GM12878 (cell line): ENCODE data around the gene TRAF3. TPM values are rescaled to one million over a fixed set of nuclear protein-coding genes. Genes with fewer than 3 reads are reported as not detected.

Experiments
- ATAC-seq: fragments of 200-7000 bp; cut with Tn5 transposase; 3 replicates; pipeline ENCODE4 v1.9.1; 2020; ENCODE audit warnings: mild to moderate bottlenecking, moderate library complexity
- BruUV-seq: library from RNA; stranded (reverse); fragments of 400-500 nt; replicated peaks from 2 replicates; lab custom pipeline; 2021; lab: Mats Ljungman, UMichigan
- CTCF ChIA-PET: fragments of 300-600 bp; sonication (Branson Sonifier 250); formaldehyde crosslinking; extraction: SDS; loops from one replicate; lab custom pipeline; 2021; ENCODE audit warnings: inconsistent platforms; lab: Yijun Ruan, JAX
- POLR2A ChIA-PET: fragments of 350-600 bp; formaldehyde crosslinking; extraction: SDS; loops from one replicate; lab custom pipeline; 2021; ENCODE audit warnings: inconsistent platforms; lab: Charles Lee
- RAD21 ChIA-PET: fragments of 300-600 bp; sonication (Branson Sonifier 250); formaldehyde crosslinking; loops from one replicate; lab custom pipeline; 2023; ENCODE audit warnings: antibody characterized with exemption; ENCODE audit not compliant: unreplicated experiment; lab: Charles Lee
- SMC1A ChIA-PET: fragments of 300-600 bp; sonication (Branson Sonifier 250); formaldehyde crosslinking; loops from one replicate; lab custom pipeline; 2023; ENCODE audit not compliant: unreplicated experiment, uncharacterized antibody; lab: Charles Lee
- DNase-seq: peaks from one replicate; pipeline ENCODE4 v3.0.0-alpha.2; 2011; ENCODE audit warnings: low read depth, low spot score
- FAIRE-seq: peaks from 3 replicates; lab custom pipeline; 2011; peaks lifted over from hg19 to GRCh38; lab: Jason Lieb, UNC
- H2AFZ ChIP-seq: 2 replicates; pipeline ENCODE4 v1.6.0; 2011; ENCODE audit warnings: low read depth, low read length, control low read depth; ENCODE audit not compliant: control insufficient read depth
- H3K27ac ChIP-seq: 2 replicates; pipeline ENCODE4 v1.5.1; 2011; ENCODE audit warnings: control low read depth; ENCODE audit not compliant: control insufficient read depth, insufficient read depth
- H3K27me3 ChIP-seq, 2 experiments: replicated peaks in 1 of 2; 2 replicates each; pipeline versions ENCODE4 v1.6.0 to v1.6.1; 2011; ENCODE audit warnings: low read length in 1 of 2; ENCODE audit not compliant: control insufficient read depth in 2 of 2, insufficient read depth in 2 of 2
- H3K36me3 ChIP-seq, 2 experiments: 2 replicates each; pipeline ENCODE4 v1.5.1; 2011; ENCODE audit warnings: low read length in 1 of 2; ENCODE audit not compliant: control insufficient read depth in 2 of 2, insufficient read depth in 2 of 2
- H3K4me1 ChIP-seq: 2 replicates; pipeline ENCODE4 v1.6.1; 2011; ENCODE audit warnings: mild to moderate bottlenecking, low read length, moderate library complexity, mixed read lengths; ENCODE audit not compliant: control insufficient read depth, insufficient read depth
- H3K4me2 ChIP-seq: 2 replicates; pipeline ENCODE4 v1.6.0; 2011; ENCODE audit warnings: control low read depth; ENCODE audit not compliant: control insufficient read depth, insufficient read depth
- H3K4me3 ChIP-seq: fragments of 200-600 bp; sonication (generic); 2 replicates; pipeline ENCODE4 v1.5.1; 2016
- H3K79me2 ChIP-seq: 2 replicates; pipeline ENCODE4 v1.6.0; 2011; ENCODE audit warnings: low read length; ENCODE audit not compliant: control insufficient read depth, insufficient read depth
- H3K9ac ChIP-seq: 2 replicates; pipeline ENCODE4 v1.8.0; 2011; ENCODE audit warnings: low read length, control low read depth, mixed read lengths; ENCODE audit not compliant: control insufficient read depth, insufficient read depth
- H3K9me3 ChIP-seq: replicated peaks from 3 replicates; pipeline ENCODE4 v1.5.1; 2011; ENCODE audit warnings: mild to moderate bottlenecking, low read length; ENCODE audit not compliant: control insufficient read depth, insufficient read depth
- H4K20me1 ChIP-seq: 2 replicates; pipeline ENCODE4 v1.6.0; 2011; ENCODE audit not compliant: control insufficient read depth, insufficient read depth
- POLR2AphosphoS5 ChIP-seq: IDR thresholded peaks from 2 replicates; pipeline ENCODE4 v1.6.1; 2011; ENCODE audit warnings: mild to moderate bottlenecking, low read length, inconsistent platforms
- STAT1 ChIP-seq: fragments of 450-650 bp; conservative IDR thresholded peaks from 2 replicates; pipeline ENCODE4 v1.6.1; 2014; ENCODE audit warnings: antibody characterized with exemption, mild to moderate bottlenecking
- SUZ12 ChIP-seq: fragments of 200-600 bp; sonication (generic); IDR thresholded peaks from one replicate; pipeline ENCODE4 v1.6.1; 2018; ENCODE audit warnings: antibody characterized with exemption, mild to moderate bottlenecking; ENCODE audit not compliant: unreplicated experiment
- WGBS: methylation state at CpG from one replicate; pipeline ENCODE4 v1.1.6; 2016; ENCODE audit warnings: low lambda C conversion rate; ENCODE audit not compliant: insufficient replicate concordance, insufficient coverage; ENCODE audit errors: missing lambda C conversion rate; 5-methylcytosine and 5-hydroxymethylcytosine counted together
- in situ Hi-C: fragments of 300-500 bp; cut with MboI; formaldehyde crosslinking; loops from 9 replicates; pipeline ENCODE4 v1.14.3; 2018; ENCODE audit warnings: mixed read lengths
- intact Hi-C: fragments of 100-400 bp; cut with micrococcal nuclease; formaldehyde crosslinking; loops from one replicate; pipeline ENCODE4 v1.14.2; 2022; ENCODE audit not compliant: unreplicated experiment
- polyA plus RNA-seq, 11 experiments: library from polyadenylated mRNA; depleted of rRNA in 4 of 11; unstranded in 6 of 11; stranded (reverse) in 5 of 11; fragments of >200 nt; fragmentation: Nextera tagmentation in 4 of 11; fragmentation: Illumina TruSeq in 1 of 11; extraction: Ambion mirVana in 4 of 11; extraction: Trizol in 1 of 11; gene quantifications; 1 replicate in 1 of 11; 2 replicates in 10 of 11; pipeline versions ENCODE4 v1.2.1 to v1.2.3, GENCODE V29; 2011 to 2016; ENCODE audit warnings: inconsistent platforms in 2 of 11, missing spikeins in 2 of 11, low read depth in 1 of 11
- total RNA-seq, 4 experiments: library from RNA; depleted of rRNA in 3 of 4; stranded (reverse); fragments of >200 nt in 3 of 4; fragmentation: Illumina TruSeq in 1 of 4; extraction: Trizol in 1 of 4; gene quantifications; 2 replicates each; pipeline versions ENCODE4 v1.2.1 to v1.2.3, GENCODE V29; 2013 to 2021
- TF ChIP-seq, protein P1 (sequence below): fragments of 150-350 bp; IDR thresholded peaks from 2 replicates; pipeline ENCODE4 v1.6.1; 2014; ENCODE audit warnings: mild to moderate bottlenecking, low read depth, low read length

Gene TRAF3
- total and polyA plus RNA-seq, 10 of the 15 experiments (the other 5 are each of a cell fraction or from before 2014, with no cell fraction given), result 3.0 to 70.1 (median 36.5) TPM

DNA sequence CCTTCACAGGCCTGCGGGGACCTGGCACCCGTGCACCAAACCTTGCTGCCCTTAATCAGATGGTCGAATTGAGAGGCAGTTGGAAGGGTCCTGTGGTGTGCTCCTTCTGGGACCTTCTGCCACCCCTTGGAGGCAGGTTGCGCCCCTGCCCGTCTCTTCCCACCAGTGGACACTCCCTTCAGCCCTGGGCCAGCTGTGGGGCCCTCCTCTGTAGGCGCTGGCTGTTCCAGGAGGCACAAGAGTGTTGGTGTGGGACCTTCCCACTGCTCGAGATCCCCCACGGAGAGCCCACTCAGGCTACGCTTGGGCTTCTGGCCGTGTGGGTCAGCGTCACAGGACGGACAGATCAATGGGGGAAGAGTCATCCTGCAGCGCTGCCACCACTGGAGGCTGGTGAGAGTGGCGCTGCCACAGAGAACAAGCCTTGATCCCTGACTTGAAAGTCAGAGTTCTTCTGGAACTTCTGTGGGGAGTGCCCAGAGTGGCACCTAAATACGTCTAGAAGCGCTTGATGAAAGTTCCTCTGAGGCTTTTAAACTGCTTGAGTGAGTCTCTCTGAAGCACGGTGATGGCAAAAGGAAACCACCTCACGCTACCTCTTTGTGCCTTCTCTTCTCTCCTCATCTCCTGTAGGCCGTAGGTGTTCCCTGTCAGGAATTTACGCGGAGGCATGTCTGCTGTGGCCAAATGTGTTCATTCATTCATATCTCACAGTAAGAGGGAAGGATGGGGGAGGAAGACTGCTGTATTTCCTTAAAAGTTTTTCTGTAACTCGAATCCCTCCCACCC is 48.3 kb downstream of the TRAF3 start:
- H3K4me1 ChIP-seq, result peaks cover 32% of the 10 kb centered on the region
- H3K79me2 ChIP-seq, result peaks cover 98% of the 10 kb centered on the region
- no peaks in the 10 kb centered on the region for H3K27me3 ChIP-seq
- POLR2A ChIA-PET, result interaction anchor here (0.7 to 1.2 kb wide), 2 partner anchors 38 to 42 kb away, joined by 3 read pairs; no protein-coding TSS in a partner anchor
- intact Hi-C loops, result no loop called here
- H2AFZ ChIP-seq, result no peak overlapping the region
- FAIRE-seq (no peak), ATAC-seq (no peak)
- H3K9ac ChIP-seq, result no peak overlapping the region
- H3K4me2 ChIP-seq, result peak overlapping the region; percentile 17; the same call in 1 of the 2 replicates
- H4K20me1 ChIP-seq, result peaks cover 7% of the 10 kb centered on the region; the same call in 1 of the 2 replicates
- CTCF ChIA-PET, result interaction anchor here (1.0 kb wide), 1 partner anchor 44 kb away, joined by 3 read pairs; no protein-coding TSS in a partner anchor
- SMC1A ChIA-PET, result interaction anchor here (0.9 to 1.1 kb wide), 4 partner anchors 16 to 27 kb away, joined by 3 to 4 read pairs (median 3); no protein-coding TSS in a partner anchor
- peak; percentile 47; the same call in 1 of the 2 replicates for TF ChIP-seq POLR2AphosphoS5
- no peak for TF ChIP-seq SUZ12
- TF ChIP-seq, protein P1, sequence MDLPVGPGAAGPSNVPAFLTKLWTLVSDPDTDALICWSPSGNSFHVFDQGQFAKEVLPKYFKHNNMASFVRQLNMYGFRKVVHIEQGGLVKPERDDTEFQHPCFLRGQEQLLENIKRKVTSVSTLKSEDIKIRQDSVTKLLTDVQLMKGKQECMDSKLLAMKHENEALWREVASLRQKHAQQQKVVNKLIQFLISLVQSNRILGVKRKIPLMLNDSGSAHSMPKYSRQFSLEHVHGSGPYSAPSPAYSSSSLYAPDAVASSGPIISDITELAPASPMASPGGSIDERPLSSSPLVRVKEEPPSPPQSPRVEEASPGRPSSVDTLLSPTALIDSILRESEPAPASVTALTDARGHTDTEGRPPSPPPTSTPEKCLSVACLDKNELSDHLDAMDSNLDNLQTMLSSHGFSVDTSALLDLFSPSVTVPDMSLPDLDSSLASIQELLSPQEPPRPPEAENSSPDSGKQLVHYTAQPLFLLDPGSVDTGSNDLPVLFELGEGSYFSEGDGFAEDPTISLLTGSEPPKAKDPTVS, result no peak
- TF ChIP-seq STAT1, result no peak
- TF ChIP-seq, all 136 proteins: peak for 1
- RAD21 ChIA-PET, result no interaction called here
- 31% methylated on average over 22 of the region's 22 CpGs for WGBS
- peaks cover 11 to 18% of the 10 kb centered on the region in 2 experiments for H3K36me3 ChIP-seq
- H3K4me3 ChIP-seq, result no peak overlapping the region
- BruUV-seq, result no TSS peak
- H3K27ac ChIP-seq, result peak overlapping the region; percentile 2; the same call in 1 of the 2 replicates
- H3K9me3 ChIP-seq, result no peaks in the 10 kb centered on the region
- no peak for DNase-seq
- in situ Hi-C loops, result no loop called here
